ENCODE measurements around the gene PDHA1. TPM values are rescaled to one million over a fixed set of nuclear protein-coding genes. Genes with fewer than 3 reads are reported as not detected.

Gene PDHA1
- total and polyA plus RNA-seq, 10 donors, result 47.5 to 114 (median 89.3) TPM

GRCh38 chrX:19372170-19372546 is 28.4 kb downstream of the PDHA1 start:
- Histone ChIP-seq H3K9me3 (peaks cover 0 to under 1% (median 0%) of the 10 kb centered on the region in 8 donors), H3K4me3 (peak overlapping the region; percentile 13 to 68 (median 32)), H3K27me3 (replicated peaks in 1 of 7) (no peaks in the 10 kb centered on the region), H3K4me1 (peaks cover 0 to 14% (median 2%) of the 10 kb centered on the region in 6 donors), H3K27ac (peak overlapping the region in 6 of 8 donors; percentile 22 to 69 (median 58)), H3K36me3 (no peaks in the 10 kb centered on the region)
- 0 to 13% (median 2%) methylated on average over 9 of the region's 9 CpGs for WGBS, 5 donors
- TF ChIP-seq POLR2A (IDR thresholded peaks at IDR 0.05) (no peak), POLR2AphosphoS5 (IDR thresholded peaks at IDR 0.05) (no peak)
- TF ChIP-seq, protein P1, sequence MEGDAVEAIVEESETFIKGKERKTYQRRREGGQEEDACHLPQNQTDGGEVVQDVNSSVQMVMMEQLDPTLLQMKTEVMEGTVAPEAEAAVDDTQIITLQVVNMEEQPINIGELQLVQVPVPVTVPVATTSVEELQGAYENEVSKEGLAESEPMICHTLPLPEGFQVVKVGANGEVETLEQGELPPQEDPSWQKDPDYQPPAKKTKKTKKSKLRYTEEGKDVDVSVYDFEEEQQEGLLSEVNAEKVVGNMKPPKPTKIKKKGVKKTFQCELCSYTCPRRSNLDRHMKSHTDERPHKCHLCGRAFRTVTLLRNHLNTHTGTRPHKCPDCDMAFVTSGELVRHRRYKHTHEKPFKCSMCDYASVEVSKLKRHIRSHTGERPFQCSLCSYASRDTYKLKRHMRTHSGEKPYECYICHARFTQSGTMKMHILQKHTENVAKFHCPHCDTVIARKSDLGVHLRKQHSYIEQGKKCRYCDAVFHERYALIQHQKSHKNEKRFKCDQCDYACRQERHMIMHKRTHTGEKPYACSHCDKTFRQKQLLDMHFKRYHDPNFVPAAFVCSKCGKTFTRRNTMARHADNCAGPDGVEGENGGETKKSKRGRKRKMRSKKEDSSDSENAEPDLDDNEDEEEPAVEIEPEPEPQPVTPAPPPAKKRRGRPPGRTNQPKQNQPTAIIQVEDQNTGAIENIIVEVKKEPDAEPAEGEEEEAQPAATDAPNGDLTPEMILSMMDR (IDR thresholded peaks at IDR 0.05 in 8 of 11, conservative IDR thresholded peaks at IDR 0.05 in 3 of 11), result peak; percentile 41 to 81 (median 69)
- peak; percentile 86 for DNase-seq
- intact Hi-C loops (cut with DNase I; ENCODE audit: low total_unique reads), result loop anchor here (10.0 kb wide), 1 partner anchor 153 kb away; no protein-coding TSS in a partner anchor

DNA sequence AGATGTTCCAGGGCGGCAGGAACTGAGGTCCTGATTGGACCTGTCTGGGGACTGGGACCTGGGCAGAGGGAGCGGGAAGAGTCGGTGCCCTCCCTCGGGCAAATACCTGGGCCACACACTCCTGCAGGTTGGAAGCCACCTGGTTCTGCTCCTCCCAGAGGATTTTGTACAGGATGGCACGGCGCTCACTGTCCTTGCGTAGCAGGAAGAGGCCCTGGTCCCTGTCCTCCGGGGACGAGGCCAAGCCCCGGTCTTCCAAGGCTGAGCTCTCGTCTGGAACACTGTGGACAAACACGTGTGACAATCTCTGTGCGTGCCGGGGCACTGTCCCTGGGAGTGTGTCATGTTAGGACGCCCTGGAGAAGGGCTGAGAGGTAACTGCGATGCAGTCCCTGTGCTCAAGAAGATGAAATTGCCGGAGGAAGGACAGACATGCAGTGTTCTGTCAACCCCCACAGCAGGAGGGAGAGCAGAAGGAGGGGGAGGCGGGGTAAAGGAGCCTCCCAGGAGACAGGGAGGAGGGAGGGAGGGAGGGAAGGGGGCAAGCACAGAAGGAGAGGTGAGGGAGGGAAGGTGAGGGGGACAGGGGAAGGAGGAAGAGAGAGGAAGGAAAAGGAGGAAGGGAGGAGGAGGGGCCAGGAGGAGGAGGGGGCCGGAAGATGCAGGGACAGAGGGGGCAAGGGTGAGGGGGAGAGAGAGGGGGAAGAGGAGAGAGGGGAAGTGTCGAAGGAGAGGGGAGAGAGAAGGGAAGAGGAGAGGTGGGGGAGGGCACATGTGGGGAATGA is 29.0 kb downstream of the PDHA1 start:
- 0 to 28% (median 2%) methylated on average over 15 to 20 of the region's 20 CpGs for WGBS, 5 donors
- no peaks in the 10 kb centered on the region for H3K36me3 ChIP-seq
- H3K27ac ChIP-seq, result peak overlapping the region in 6 of 8 donors; percentile 22 to 69 (median 62)
- H3K4me3 ChIP-seq, result peak overlapping the region; percentile 13 to 68 (median 32)
- TF ChIP-seq POLR2AphosphoS5 (IDR thresholded peaks at IDR 0.05), result peak; percentile 33 to 65 (median 41)
- TF ChIP-seq, protein P1 (IDR thresholded peaks at IDR 0.05 in 8 of 11, conservative IDR thresholded peaks at IDR 0.05 in 3 of 11), result no peak
- peaks cover 0 to 14% (median 2%) of the 10 kb centered on the region in 6 donors for H3K4me1 ChIP-seq
- no peaks in the 10 kb centered on the region for H3K27me3 ChIP-seq (replicated peaks in 1 of 7)
- no peaks in the 10 kb centered on the region for H3K9me3 ChIP-seq
- DNase-seq, result peak; percentile 83
- intact Hi-C loops (cut with DNase I; ENCODE audit: low total_unique reads), result loop anchor here (10.0 kb wide), 1 partner anchor 152 kb away; no protein-coding TSS in a partner anchor

GRCh38 chrX:19373351-19373891 is 29.7 kb downstream of the PDHA1 start:
- TF ChIP-seq, protein P1 (IDR thresholded peaks at IDR 0.05 in 8 of 11, conservative IDR thresholded peaks at IDR 0.05 in 3 of 11), result no peak
- TF ChIP-seq POLR2A (IDR thresholded peaks at IDR 0.05) (no peak), POLR2AphosphoS5 (IDR thresholded peaks at IDR 0.05) (no peak)
- Histone ChIP-seq H3K36me3 (no peaks in the 10 kb centered on the region), H3K4me3 (peak overlapping the region in 3 of 8 donors; percentile 34 to 68 (median 39)), H3K27me3 (replicated peaks in 1 of 7) (no peaks in the 10 kb centered on the region), H3K9me3 (peaks cover 0 to 3% (median 0%) of the 10 kb centered on the region in 8 donors), H3K27ac (peak overlapping the region in 5 of 8 donors; percentile 43 to 69 (median 63)), H3K4me1 (peaks cover 0 to 14% (median 2%) of the 10 kb centered on the region in 6 donors)
- intact Hi-C loops (cut with DNase I; ENCODE audit: low total_unique reads), result loop anchor here (10.0 kb wide), 1 partner anchor 151 kb away; no protein-coding TSS in a partner anchor
- WGBS, 5 donors, result 48 to 54% (median 52%) methylated on average over 7 to 23 of the region's 23 CpGs
- DNase-seq, result peak; percentile 77

DNA sequence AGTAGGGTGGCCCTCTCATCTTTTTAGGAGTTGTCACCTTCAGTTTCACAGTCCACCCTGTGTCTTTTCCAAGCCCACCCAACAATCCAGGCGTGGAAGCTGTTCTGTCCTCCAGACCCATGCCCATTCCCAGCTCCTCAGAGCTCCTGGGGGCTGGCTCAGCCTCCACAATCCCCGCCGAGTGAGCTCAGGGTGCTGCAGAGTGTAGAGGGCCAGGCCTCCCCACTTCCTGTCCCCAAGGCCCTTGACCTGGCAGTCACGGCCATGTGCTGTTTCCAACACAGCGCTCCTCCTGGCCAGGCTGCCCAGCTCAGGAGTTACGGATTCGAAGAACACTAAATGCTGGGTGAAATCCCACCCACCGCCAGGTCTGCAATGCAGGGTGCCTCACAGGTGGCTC is 31.8 kb downstream of the PDHA1 start:
- intact Hi-C loops (cut with DNase I; ENCODE audit: low total_unique reads), result loop anchor here (10.0 kb wide), 1 partner anchor 149 kb away; no protein-coding TSS in a partner anchor
- Histone ChIP-seq H3K27ac (no peak overlapping the region), H3K4me3 (no peak overlapping the region), H3K27me3 (replicated peaks in 1 of 7) (no peaks in the 10 kb centered on the region), H3K9me3 (peaks cover 0 to 3% (median 0%) of the 10 kb centered on the region in 8 donors), H3K36me3 (no peaks in the 10 kb centered on the region), H3K4me1 (peaks cover 0 to 14% (median 2%) of the 10 kb centered on the region in 6 donors)
- TF ChIP-seq POLR2AphosphoS5 (IDR thresholded peaks at IDR 0.05), result peak in 1 of 3 donors; percentile 12
- no peak for TF ChIP-seq POLR2A (IDR thresholded peaks at IDR 0.05)
- 66 to 88% (median 74%) methylated on average over 3 to 8 of the region's 8 CpGs for WGBS, 5 donors
- DNase-seq, result peak; percentile 75
